ENCODE results near the gene DOCK11. TPM values are rescaled to one million over a fixed set of nuclear protein-coding genes. Genes with fewer than 3 reads are reported as not detected.

DOCK11 gene
- total RNA-seq, 1 donor from 2014 or later = 0.26 TPM

DNA sequence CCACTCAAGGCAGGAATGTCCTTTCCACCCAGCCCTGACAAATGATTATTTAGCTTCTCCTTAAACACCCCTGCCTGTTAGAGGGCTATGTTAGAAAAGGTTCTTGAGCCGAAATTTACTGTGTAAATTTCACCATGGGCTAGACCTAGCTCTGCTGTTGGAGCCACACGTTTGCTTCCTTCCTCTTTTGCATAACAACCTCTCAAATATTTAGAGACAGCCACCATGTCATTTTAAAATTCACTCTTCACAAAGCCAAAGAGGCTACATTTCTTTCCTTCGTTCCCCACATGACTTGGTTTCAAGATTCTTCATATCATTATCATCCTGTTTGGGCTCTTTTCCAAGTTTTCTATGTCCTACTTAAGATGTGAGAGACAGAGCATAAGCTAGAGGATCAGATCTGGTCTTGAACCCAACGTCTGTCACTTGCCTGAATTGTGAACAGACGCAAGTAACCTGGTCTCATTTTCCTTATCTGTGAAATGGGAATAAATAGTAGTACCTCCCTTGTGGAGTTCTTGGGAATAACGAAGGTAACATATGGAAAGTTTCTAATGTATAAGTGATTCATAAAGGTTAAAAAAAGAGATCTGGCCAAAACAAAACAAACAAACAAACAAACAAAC, 6.7 kb downstream of the DOCK11 start:
- DNase-seq (ENCODE audit: low read depth in 2 of 2) = no peak

GRCh38 chrX:118503260-118504041, 7.8 kb downstream of the DOCK11 start:
- no peak for DNase-seq (ENCODE audit: low read depth in 2 of 2)

- DNase-seq (ENCODE audit: low read depth in 2 of 2) = no peak
Measured at GRCh38 chrX:118504581-118504980, 9.0 kb downstream of the DOCK11 start.

- peak; percentile 15 to 52 for DNase-seq (ENCODE audit: low read depth in 2 of 2)
Measured at GRCh38 chrX:118506805-118507480, 11.3 kb downstream of the DOCK11 start.

- DNase-seq (ENCODE audit: low read depth in 2 of 2) = no peak
Measured at GRCh38 chrX:118507766-118508165, 12.2 kb downstream of the DOCK11 start.

- no peak for DNase-seq (ENCODE audit: low read depth in 2 of 2)
Measured at GRCh38 chrX:118508221-118508620, 12.6 kb downstream of the DOCK11 start.

GRCh38 chrX:118508635-118509034, 13.0 kb downstream of the DOCK11 start:
- DNase-seq (ENCODE audit: low read depth in 2 of 2) = no peak

DNA sequence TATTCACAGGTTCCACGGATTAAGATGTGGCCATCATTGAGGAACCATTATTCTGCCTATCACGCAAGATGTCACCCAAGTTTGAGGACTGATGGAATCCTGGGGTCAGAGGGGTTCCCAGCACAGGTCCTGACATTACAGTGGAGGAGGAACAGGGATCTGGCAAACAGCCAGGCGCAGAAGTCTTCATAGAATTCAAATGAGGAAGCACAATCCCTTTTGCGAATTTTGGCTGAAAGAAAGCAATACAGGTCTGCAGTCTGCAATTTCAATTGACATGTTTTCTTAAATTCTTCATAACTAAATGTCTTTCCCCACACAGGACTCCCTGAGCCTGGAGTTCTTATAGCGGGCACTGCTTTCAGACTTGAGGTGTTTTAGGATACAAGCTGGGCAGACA, 14.5 kb downstream of the DOCK11 start:
- no peak for DNase-seq (ENCODE audit: low read depth in 2 of 2)

DNA sequence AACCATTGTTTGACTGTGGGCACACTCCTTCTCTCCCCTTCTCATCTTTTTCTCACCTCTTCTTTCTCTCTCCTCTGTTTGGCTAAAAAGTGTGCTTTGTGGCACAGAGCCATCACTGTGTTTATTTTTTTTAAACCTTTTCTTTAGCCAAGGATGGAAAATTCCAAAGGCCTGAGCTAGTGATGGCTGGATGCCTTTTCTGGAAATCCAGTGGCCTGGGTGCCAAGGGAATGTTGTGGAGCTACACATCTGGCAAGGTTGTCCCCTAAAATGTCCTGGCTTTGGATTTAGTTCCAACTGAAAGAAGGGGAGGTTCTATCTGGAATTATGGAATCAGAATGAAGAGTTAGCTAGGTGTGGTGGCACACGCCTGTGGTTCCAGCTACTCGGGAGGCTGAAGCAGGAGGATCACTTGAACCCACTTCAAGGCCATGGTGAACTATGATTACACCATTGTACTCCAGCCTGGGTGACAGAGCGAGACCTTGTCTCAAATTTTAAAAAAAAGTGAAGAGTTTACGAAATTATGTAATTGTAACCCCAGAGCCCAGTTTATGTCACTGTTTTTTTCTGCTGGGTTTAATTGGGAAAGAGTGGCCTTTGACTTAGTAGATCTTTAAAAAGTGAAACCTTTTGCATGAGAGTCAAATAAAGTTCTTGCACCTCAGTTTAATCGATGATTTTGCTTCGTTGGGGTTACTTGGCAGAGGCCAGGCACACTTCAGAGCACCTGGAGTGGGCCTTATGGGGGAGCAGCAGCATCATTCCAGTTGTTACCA, 17.7 kb downstream of the DOCK11 start:
- DNase-seq (ENCODE audit: low read depth in 2 of 2) = no peak

DNA sequence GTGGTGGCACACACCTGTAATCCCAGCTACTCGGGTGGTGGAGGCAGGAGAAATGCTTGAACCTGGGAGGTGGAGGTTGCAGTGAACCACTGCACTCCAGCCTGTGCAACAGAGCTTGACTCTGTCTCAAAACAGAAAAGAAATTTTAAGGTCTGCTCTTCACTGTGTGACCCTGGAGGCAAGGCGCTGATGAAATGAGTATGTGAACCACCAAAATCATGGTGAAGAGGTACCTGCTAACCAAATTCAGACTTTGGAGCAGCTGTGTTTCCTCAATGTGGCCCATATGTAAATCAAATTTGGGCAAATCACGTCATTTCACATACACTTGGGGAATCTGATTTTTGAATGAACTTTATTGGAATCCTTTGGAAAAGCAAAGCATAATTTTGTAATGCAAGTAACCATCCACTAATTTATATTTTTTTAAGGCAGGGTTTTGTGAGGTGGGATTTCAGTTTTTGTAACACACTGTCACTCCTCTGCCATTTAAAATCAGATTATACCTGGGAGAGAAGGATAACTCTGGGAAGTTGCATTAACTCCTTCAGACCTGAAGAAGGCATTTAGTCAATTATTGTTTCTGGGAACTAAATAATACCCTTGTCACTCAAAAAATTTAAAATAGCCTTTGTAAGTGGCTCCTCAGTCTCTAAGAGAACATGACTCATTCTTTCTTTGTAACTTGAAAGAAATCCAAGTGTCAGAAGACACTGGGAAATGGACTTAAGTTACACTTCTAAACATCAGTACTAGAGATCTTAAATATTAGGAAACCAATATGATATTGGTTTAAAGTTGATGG, 24.0 kb downstream of the DOCK11 start:
- no peak for DNase-seq (ENCODE audit: low read depth in 2 of 2)

GRCh38 chrX:118520216-118521206, 24.9 kb downstream of the DOCK11 start:
- no peak for DNase-seq (ENCODE audit: low read depth in 2 of 2)

DNA sequence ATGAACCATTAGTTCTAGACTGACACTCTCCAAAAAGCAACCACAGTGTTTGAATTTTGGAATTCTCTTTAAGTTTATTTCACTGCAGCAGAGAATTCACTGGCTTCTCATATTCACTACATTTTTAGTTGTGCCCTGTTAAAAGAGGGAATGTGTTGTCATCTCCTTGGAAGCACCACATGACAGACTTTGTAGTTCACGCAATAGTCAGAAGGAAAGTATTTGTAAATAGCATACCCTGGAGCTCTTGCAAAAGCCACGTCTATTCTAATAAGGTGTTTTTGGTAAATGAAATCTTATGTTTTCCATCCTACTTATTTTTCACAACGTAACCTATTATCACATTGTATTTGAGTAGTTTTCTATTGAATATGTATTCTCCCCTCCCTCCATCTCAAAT, 25.8 kb downstream of the DOCK11 start:
- DNase-seq (ENCODE audit: low read depth in 2 of 2) = no peak

GRCh38 chrX:118522230-118522926, 26.8 kb downstream of the DOCK11 start:
- DNase-seq (ENCODE audit: low read depth in 2 of 2) = no peak

DNA sequence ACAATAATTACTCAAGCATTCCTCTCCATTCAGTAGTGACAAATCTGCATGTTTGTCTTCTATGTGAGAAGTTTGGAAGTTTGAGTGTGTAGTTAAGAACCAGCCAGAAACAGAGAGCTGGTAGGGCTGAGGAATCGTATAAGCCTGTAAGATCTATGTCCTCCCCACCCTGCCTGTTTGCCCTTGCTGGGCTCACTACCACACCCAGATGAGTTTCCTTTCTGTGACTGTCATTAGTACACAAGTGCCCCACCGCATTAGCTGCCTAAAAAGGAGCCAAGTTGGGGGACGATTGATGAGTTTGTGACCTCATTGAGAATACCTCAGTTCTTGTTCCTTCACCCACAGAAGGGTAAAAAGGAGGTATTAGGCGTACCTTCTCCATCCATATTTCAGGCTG, 28.3 kb downstream of the DOCK11 start:
- DNase-seq (ENCODE audit: low read depth in 2 of 2) = no peak

DNA sequence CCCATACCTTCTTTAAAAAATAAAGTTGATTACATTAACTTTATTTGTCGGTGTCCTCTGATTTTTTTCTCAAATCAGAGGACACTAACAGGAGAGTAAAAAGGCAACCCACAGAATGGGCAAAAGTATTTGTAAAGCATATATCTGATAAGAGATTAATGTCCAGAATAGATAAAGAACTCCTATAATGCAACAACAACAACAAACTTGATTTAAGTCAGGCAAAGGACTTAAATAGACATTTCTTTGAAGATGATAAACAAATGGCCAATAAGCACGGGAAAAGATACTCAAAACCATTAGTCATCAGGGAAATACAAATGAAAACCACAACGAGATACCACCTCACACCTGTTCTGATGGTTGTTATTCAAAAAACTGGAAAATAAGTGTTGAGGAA, 28.7 kb downstream of the DOCK11 start:
- DNase-seq (ENCODE audit: low read depth in 2 of 2) = no peak

DNA sequence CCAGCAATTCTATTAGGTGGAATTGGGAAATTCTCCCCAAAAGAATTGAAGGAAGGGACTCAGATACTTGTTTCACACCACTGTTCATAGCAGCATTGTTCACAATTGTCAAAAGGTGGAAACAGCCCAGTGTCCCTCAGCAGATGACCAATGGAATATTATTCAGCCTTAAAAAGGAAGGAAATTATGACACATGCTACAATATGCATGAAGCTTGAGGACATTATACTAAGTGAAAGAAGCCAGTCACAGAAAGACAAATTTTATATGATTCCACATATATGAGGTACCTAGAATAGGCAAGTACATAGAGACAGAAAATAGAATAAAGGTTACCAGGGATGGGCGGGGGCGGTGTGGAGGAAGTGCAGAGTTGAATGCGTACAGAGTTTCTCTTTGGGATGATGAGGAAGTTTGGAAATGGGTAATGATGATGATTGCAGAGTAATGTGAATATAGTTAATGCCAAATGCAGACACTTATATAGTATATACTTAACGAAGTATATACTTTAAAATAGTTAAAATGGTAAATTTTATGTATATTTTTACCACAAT, 29.6 kb downstream of the DOCK11 start:
- no peak for DNase-seq (ENCODE audit: low read depth in 2 of 2)

GRCh38 chrX:118526149-118526548, 30.5 kb downstream of the DOCK11 start:
- no peak for DNase-seq (ENCODE audit: low read depth in 2 of 2)

- no peak for DNase-seq (ENCODE audit: low read depth in 2 of 2)
Measured at GRCh38 chrX:118528071-118528737, 32.6 kb downstream of the DOCK11 start.

Measured in dermis microvascular lymphatic vessel endothelial cell (primary cell).